HEK293 (cell line): ENCODE data around the gene FZR1.

Experiments used
- HOXD13 ChIP-seq: sonication (generic); formaldehyde crosslinking; IDR thresholded peaks from 2 replicates; pipeline ENCODE4 v1.8.0; 2022; ENCODE audit warnings: missing genetic modification reagents, borderline replicate concordance
- MYNN ChIP-seq: fragments of 450-650 bp; formaldehyde crosslinking; IDR thresholded peaks from 2 replicates; pipeline ENCODE4 v1.5.1; 2016; ENCODE audit warnings: missing biosample characterization, missing genetic modification characterization, borderline replicate concordance
- SCRT1 ChIP-seq: fragments of 450-650 bp; formaldehyde crosslinking; IDR thresholded peaks from 2 replicates; pipeline ENCODE4 v1.5.1; 2016; ENCODE audit warnings: missing biosample characterization, missing genetic modification characterization, borderline replicate concordance
- TCF7L2 ChIP-seq: IDR thresholded peaks from 2 replicates; pipeline ENCODE4 v1.6.1; 2011; ENCODE audit warnings: low read depth, mild to moderate bottlenecking, inconsistent platforms, low read length, moderate library complexity, borderline replicate concordance
- ZBTB8A ChIP-seq: fragments of 450-650 bp; formaldehyde crosslinking; IDR thresholded peaks from 2 replicates; pipeline ENCODE4 v1.5.1; 2016; ENCODE audit warnings: missing biosample characterization, missing genetic modification characterization
- ZIC2 ChIP-seq: fragments of 450-650 bp; formaldehyde crosslinking; IDR thresholded peaks from 2 replicates; pipeline ENCODE4 v1.5.1; 2016; ENCODE audit warnings: missing biosample characterization, missing genetic modification characterization
- ZNF174 ChIP-seq: fragments of 450-650 bp; formaldehyde crosslinking; IDR thresholded peaks from 2 replicates; pipeline ENCODE4 v1.5.0; 2017; ENCODE audit warnings: missing biosample characterization, mild to moderate bottlenecking, missing genetic modification characterization
- ZNF19 ChIP-seq: fragments of 450-650 bp; formaldehyde crosslinking; IDR thresholded peaks from 2 replicates; pipeline ENCODE4; 2016; ENCODE audit warnings: missing biosample characterization, missing genetic modification characterization, low read depth
- TF ChIP-seq, protein P1 (sequence below): fragments of 450-650 bp; formaldehyde crosslinking; optimal IDR thresholded peaks from 2 replicates; pipeline ENCODE3; 2016; ENCODE audit warnings: missing biosample characterization, mild to moderate bottlenecking, missing genetic modification characterization
- TF ChIP-seq, protein P2 (sequence below): fragments of 450-650 bp; formaldehyde crosslinking; IDR thresholded peaks from 2 replicates; pipeline ENCODE4 v1.5.1; 2016; ENCODE audit warnings: missing biosample characterization, missing genetic modification characterization
- TF ChIP-seq, protein P3 (sequence below): fragments of 450-650 bp; IDR thresholded peaks from 2 replicates; pipeline ENCODE4 v1.5.1; 2018; ENCODE audit warnings: missing biosample characterization, missing genetic modification characterization
- TF ChIP-seq, protein P4 (sequence below): fragments of 450-650 bp; formaldehyde crosslinking; IDR thresholded peaks from 2 replicates; pipeline ENCODE4 v1.5.1; 2016; ENCODE audit warnings: missing biosample characterization, missing genetic modification characterization
- TF ChIP-seq, protein P5 (sequence below): fragments of 450-650 bp; formaldehyde crosslinking; IDR thresholded peaks from 2 replicates; pipeline ENCODE4 v1.5.1; 2016; ENCODE audit warnings: missing biosample characterization, missing genetic modification characterization, low read depth

DNA sequence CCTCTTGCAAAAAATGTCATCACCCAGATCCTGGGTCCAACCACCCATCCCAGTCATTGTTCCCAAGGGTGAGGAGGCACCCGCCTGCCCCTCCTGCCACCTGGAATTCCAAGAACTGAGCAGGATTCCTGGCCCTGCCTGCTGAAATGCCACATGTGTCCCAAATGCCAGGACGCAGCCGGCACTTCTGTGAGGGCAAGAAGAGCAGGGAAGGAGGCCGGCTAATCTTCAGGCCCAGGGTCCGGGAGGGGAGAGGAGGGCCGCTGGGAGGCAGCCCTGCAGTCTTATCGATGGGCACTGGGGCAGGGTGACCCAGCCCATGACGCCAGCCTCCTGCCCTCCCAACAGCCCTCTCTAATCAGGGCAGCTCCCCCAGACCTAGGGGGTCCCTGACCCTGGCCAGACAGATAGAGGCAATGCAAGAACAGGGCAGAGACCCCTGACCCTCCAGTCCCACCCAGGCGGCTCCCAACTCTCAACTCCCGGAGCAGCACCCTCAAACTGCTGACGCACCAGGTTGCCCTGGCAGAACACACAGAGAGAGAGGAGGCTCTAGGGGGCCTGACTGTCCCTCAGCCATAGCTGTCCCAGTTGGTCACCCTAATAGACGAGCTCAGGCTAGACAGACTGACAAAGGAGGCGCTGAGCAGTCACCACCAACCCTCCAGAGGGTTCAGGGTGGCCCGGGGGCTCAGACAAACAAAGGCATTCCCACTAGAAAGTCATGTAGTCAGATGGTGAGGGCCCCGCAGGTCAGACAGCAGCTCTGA is 49.7 kb downstream of the FZR1 start:
- TF ChIP-seq, protein P1, sequence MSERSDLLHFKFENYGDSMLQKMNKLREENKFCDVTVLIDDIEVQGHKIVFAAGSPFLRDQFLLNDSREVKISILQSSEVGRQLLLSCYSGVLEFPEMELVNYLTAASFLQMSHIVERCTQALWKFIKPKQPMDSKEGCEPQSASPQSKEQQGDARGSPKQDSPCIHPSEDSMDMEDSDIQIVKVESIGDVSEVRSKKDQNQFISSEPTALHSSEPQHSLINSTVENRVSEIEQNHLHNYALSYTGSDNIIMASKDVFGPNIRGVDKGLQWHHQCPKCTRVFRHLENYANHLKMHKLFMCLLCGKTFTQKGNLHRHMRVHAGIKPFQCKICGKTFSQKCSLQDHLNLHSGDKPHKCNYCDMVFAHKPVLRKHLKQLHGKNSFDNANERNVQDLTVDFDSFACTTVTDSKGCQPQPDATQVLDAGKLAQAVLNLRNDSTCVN (tag by site-specific recombination): no peak
- TF ChIP-seq, protein P2, sequence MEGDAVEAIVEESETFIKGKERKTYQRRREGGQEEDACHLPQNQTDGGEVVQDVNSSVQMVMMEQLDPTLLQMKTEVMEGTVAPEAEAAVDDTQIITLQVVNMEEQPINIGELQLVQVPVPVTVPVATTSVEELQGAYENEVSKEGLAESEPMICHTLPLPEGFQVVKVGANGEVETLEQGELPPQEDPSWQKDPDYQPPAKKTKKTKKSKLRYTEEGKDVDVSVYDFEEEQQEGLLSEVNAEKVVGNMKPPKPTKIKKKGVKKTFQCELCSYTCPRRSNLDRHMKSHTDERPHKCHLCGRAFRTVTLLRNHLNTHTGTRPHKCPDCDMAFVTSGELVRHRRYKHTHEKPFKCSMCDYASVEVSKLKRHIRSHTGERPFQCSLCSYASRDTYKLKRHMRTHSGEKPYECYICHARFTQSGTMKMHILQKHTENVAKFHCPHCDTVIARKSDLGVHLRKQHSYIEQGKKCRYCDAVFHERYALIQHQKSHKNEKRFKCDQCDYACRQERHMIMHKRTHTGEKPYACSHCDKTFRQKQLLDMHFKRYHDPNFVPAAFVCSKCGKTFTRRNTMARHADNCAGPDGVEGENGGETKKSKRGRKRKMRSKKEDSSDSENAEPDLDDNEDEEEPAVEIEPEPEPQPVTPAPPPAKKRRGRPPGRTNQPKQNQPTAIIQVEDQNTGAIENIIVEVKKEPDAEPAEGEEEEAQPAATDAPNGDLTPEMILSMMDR (tag by site-specific recombination): no peak
- TF ChIP-seq ZBTB8A (tag by site-specific recombination) (no peak), TCF7L2 (no peak), ZNF19 (tag by site-specific recombination) (no peak), MYNN (tag by site-specific recombination) (no peak), SCRT1 (tag by site-specific recombination) (no peak), HOXD13 (CRISPR knock-in tag) (no peak), ZIC2 (tag by site-specific recombination) (no peak), ZNF174 (no peak)
- TF ChIP-seq, protein P3, sequence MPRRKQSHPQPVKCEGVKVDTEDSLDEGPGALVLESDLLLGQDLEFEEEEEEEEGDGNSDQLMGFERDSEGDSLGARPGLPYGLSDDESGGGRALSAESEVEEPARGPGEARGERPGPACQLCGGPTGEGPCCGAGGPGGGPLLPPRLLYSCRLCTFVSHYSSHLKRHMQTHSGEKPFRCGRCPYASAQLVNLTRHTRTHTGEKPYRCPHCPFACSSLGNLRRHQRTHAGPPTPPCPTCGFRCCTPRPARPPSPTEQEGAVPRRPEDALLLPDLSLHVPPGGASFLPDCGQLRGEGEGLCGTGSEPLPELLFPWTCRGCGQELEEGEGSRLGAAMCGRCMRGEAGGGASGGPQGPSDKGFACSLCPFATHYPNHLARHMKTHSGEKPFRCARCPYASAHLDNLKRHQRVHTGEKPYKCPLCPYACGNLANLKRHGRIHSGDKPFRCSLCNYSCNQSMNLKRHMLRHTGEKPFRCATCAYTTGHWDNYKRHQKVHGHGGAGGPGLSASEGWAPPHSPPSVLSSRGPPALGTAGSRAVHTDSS (tag by site-specific recombination): no peak
- TF ChIP-seq, protein P4, sequence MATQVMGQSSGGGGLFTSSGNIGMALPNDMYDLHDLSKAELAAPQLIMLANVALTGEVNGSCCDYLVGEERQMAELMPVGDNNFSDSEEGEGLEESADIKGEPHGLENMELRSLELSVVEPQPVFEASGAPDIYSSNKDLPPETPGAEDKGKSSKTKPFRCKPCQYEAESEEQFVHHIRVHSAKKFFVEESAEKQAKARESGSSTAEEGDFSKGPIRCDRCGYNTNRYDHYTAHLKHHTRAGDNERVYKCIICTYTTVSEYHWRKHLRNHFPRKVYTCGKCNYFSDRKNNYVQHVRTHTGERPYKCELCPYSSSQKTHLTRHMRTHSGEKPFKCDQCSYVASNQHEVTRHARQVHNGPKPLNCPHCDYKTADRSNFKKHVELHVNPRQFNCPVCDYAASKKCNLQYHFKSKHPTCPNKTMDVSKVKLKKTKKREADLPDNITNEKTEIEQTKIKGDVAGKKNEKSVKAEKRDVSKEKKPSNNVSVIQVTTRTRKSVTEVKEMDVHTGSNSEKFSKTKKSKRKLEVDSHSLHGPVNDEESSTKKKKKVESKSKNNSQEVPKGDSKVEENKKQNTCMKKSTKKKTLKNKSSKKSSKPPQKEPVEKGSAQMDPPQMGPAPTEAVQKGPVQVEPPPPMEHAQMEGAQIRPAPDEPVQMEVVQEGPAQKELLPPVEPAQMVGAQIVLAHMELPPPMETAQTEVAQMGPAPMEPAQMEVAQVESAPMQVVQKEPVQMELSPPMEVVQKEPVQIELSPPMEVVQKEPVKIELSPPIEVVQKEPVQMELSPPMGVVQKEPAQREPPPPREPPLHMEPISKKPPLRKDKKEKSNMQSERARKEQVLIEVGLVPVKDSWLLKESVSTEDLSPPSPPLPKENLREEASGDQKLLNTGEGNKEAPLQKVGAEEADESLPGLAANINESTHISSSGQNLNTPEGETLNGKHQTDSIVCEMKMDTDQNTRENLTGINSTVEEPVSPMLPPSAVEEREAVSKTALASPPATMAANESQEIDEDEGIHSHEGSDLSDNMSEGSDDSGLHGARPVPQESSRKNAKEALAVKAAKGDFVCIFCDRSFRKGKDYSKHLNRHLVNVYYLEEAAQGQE (tag by site-specific recombination): no peak
- TF ChIP-seq, protein P5, sequence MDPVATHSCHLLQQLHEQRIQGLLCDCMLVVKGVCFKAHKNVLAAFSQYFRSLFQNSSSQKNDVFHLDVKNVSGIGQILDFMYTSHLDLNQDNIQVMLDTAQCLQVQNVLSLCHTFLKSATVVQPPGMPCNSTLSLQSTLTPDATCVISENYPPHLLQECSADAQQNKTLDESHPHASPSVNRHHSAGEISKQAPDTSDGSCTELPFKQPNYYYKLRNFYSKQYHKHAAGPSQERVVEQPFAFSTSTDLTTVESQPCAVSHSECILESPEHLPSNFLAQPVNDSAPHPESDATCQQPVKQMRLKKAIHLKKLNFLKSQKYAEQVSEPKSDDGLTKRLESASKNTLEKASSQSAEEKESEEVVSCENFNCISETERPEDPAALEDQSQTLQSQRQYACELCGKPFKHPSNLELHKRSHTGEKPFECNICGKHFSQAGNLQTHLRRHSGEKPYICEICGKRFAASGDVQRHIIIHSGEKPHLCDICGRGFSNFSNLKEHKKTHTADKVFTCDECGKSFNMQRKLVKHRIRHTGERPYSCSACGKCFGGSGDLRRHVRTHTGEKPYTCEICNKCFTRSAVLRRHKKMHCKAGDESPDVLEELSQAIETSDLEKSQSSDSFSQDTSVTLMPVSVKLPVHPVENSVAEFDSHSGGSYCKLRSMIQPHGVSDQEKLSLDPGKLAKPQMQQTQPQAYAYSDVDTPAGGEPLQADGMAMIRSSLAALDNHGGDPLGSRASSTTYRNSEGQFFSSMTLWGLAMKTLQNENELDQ (tag by site-specific recombination): no peak
